ENCODE measurements around the gene CCL13. TPM values are rescaled to one million over a fixed set of nuclear protein-coding genes. Genes with fewer than 3 reads are reported as not detected.

The CCL13 gene
- total RNA-seq, 2 donors from 2014 or later: not detected

- H3K9me3 Mint-ChIP-seq: no peaks in the 10 kb centered on the region
- H3K27ac Mint-ChIP-seq: no peak overlapping the region
- no peaks in the 10 kb centered on the region for H3K36me3 Mint-ChIP-seq
- ATAC-seq: no peak
- no peak for DNase-seq (ENCODE audit: low spot score in 2 of 2)
Observed at GRCh38 chr17:34354637-34355036, 1.6 kb upstream of the CCL13 start.

GRCh38 chr17:34357398-34357797, 1.1 kb downstream of the CCL13 start:
- no peaks in the 10 kb centered on the region for H3K9me3 Mint-ChIP-seq
- no peak for ATAC-seq
- no peaks in the 10 kb centered on the region for H3K36me3 Mint-ChIP-seq
- H3K27ac Mint-ChIP-seq: no peak overlapping the region
- no peak for DNase-seq (ENCODE audit: low spot score in 2 of 2)

GRCh38 chr17:34358631-34359030, 2.4 kb downstream of the CCL13 start:
- no peak for ATAC-seq
- no peak for DNase-seq (ENCODE audit: low spot score in 2 of 2)
- Mint-ChIP-seq H3K9me3 (no peaks in the 10 kb centered on the region), H3K27ac (no peak overlapping the region), H3K36me3 (no peaks in the 10 kb centered on the region)

GRCh38 chr17:34360601-34361270, 4.5 kb downstream of the CCL13 start:
- no peaks in the 10 kb centered on the region for H3K36me3 Mint-ChIP-seq
- H3K9me3 Mint-ChIP-seq: no peaks in the 10 kb centered on the region
- no peak overlapping the region for H3K27ac Mint-ChIP-seq
- ATAC-seq: no peak
- DNase-seq (ENCODE audit: low spot score in 2 of 2): no peak

- H3K27ac Mint-ChIP-seq: no peak overlapping the region
Observed at GRCh38 chr17:34361478-34362061, 5.3 kb downstream of the CCL13 start.

GRCh38 chr17:34363183-34363661, 6.9 kb downstream of the CCL13 start, which contains the start of gene CCL1:
Gene CCL1, minus strand, starts transcription at chr17:34363233. Its CDS starts 72 bp downstream, at chr17:34363161.
- Mint-ChIP-seq H3K27ac (no peak within 1 kb of the TSS), H3K36me3 (no peaks in the 10 kb centered on the region), H3K9me3 (no peaks in the 10 kb centered on the region)
- no peak for DNase-seq (ENCODE audit: low spot score in 2 of 2)
- ATAC-seq: no peak

More at GRCh38 chr17:34361478-34362061, 5.3 kb downstream of the CCL13 start:
- Mint-ChIP-seq H3K36me3 (no peaks in the 10 kb centered on the region), H3K9me3 (no peaks in the 10 kb centered on the region)
- ATAC-seq (peak; percentile 86 to 95), DNase-seq (ENCODE audit: low spot score in 2 of 2) (peak; percentile 65 to 79)

- ATAC-seq (no peak), DNase-seq (ENCODE audit: low spot score in 2 of 2) (no peak)
- Mint-ChIP-seq H3K36me3 (no peaks in the 10 kb centered on the region), H3K9me3 (no peaks in the 10 kb centered on the region), H3K27ac (no peak overlapping the region)
Observed at GRCh38 chr17:34364751-34365150, 8.5 kb downstream of the CCL13 start.

GRCh38 chr17:34365340-34365739, 9.1 kb downstream of the CCL13 start:
- Mint-ChIP-seq H3K36me3 (no peaks in the 10 kb centered on the region), H3K27ac (no peak overlapping the region), H3K9me3 (no peaks in the 10 kb centered on the region)
- no peak for DNase-seq (ENCODE audit: low spot score in 2 of 2)
- no peak for ATAC-seq

GRCh38 chr17:34366010-34366409, 9.7 kb downstream of the CCL13 start:
- ATAC-seq: no peak
- no peak for DNase-seq (ENCODE audit: low spot score in 2 of 2)
- Mint-ChIP-seq H3K9me3 (no peaks in the 10 kb centered on the region), H3K27ac (no peak overlapping the region), H3K36me3 (no peaks in the 10 kb centered on the region)

- ATAC-seq: no peak
- DNase-seq (ENCODE audit: low spot score in 2 of 2): no peak
- Mint-ChIP-seq H3K36me3 (no peaks in the 10 kb centered on the region), H3K27ac (no peak overlapping the region), H3K9me3 (no peaks in the 10 kb centered on the region)
Observed at GRCh38 chr17:34366529-34367107, 10.3 kb downstream of the CCL13 start.

- ATAC-seq (no peak), DNase-seq (ENCODE audit: low spot score in 2 of 2) (no peak)
- H3K9me3 Mint-ChIP-seq: no peaks in the 10 kb centered on the region
- no peak overlapping the region for H3K27ac Mint-ChIP-seq
- H3K36me3 Mint-ChIP-seq: no peaks in the 10 kb centered on the region
Observed at GRCh38 chr17:34367486-34368195, 11.4 kb downstream of the CCL13 start.

GRCh38 chr17:34368196-34368945, 12.1 kb downstream of the CCL13 start:
- Mint-ChIP-seq H3K36me3 (no peaks in the 10 kb centered on the region), H3K27ac (no peak overlapping the region)

GRCh38 chr17:34368946-34369500, 12.7 kb downstream of the CCL13 start:
- no peak overlapping the region for H3K27ac Mint-ChIP-seq
- H3K9me3 Mint-ChIP-seq: no peaks in the 10 kb centered on the region
- no peaks in the 10 kb centered on the region for H3K36me3 Mint-ChIP-seq
- no peak for DNase-seq (ENCODE audit: low spot score in 2 of 2)
- no peak for ATAC-seq

More at GRCh38 chr17:34368196-34368945, 12.1 kb downstream of the CCL13 start:
- no peak for ATAC-seq
- no peak for DNase-seq (ENCODE audit: low spot score in 2 of 2)
- H3K9me3 Mint-ChIP-seq: no peaks in the 10 kb centered on the region

- H3K9me3 Mint-ChIP-seq: no peaks in the 10 kb centered on the region
- ATAC-seq: no peak
- H3K27ac Mint-ChIP-seq: no peak overlapping the region
- DNase-seq (ENCODE audit: low spot score in 2 of 2): no peak
- no peaks in the 10 kb centered on the region for H3K36me3 Mint-ChIP-seq
Observed at GRCh38 chr17:34369571-34369970, 13.3 kb downstream of the CCL13 start.

- Mint-ChIP-seq H3K27ac (no peak overlapping the region), H3K9me3 (no peaks in the 10 kb centered on the region), H3K36me3 (no peaks in the 10 kb centered on the region)
- ATAC-seq (peak in 1 of 2 donors; percentile 40), DNase-seq (ENCODE audit: low spot score in 2 of 2) (no peak)
Observed at GRCh38 chr17:34370376-34370996, 14.2 kb downstream of the CCL13 start.

- Mint-ChIP-seq H3K9me3 (no peaks in the 10 kb centered on the region), H3K36me3 (no peaks in the 10 kb centered on the region), H3K27ac (no peak overlapping the region)
- ATAC-seq (peak; percentile 67 to 88), DNase-seq (ENCODE audit: low spot score in 2 of 2) (no peak)
Observed at GRCh38 chr17:34370997-34371395, 14.7 kb downstream of the CCL13 start.

Data from activated naive CD4-positive, alpha-beta T cell treated with anti-CD3 and anti-CD28 coated beads, Interleukin-2, amount 50 U/mL, for 72 hours (primary cell).